Ovary (tissue), 3 donors: ENCODE measurements around the gene GPR35.

ENCODE experiments used
- EP300 ChIP-seq: sonication (generic); formaldehyde crosslinking; IDR thresholded peaks from one replicate; pipeline ENCODE4 v1.6.1; 2017; ENCODE audit warnings: antibody characterized with exemption
- TF ChIP-seq, protein P1 (sequence below), 3 donors: fragments of 450-650 bp in 2 of 3; fragments of 200-600 bp in 1 of 3; IDR thresholded peaks; one replicate each; pipeline versions ENCODE4 v1.5.1 to v1.8.0; 2016 to 2022; ENCODE audit warnings: antibody characterized with exemption in 3 of 3, mild to moderate bottlenecking in 1 of 3
- donor health status: DM: no; HTN: no; CAD: no.

DNA sequence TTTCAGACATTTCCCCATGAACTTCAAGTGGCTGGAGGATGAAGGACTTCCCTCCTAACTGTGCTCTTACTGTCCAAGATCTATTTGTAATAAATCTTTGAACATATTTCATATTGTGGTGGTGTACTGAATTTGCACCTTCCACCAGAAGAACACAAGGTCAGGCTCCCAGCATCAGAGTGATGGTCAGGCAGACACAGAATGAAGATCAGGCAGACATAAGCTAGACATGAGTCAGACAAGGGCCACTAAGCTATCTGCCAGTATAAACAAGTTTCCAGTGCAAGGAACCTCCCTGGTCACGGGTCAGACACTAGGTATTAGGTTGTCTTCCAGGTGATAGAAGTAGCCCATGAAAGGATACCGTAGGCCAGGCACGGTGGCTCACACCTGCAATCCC, 37.4 kb downstream of the GPR35 start:
- TF ChIP-seq, protein P1, sequence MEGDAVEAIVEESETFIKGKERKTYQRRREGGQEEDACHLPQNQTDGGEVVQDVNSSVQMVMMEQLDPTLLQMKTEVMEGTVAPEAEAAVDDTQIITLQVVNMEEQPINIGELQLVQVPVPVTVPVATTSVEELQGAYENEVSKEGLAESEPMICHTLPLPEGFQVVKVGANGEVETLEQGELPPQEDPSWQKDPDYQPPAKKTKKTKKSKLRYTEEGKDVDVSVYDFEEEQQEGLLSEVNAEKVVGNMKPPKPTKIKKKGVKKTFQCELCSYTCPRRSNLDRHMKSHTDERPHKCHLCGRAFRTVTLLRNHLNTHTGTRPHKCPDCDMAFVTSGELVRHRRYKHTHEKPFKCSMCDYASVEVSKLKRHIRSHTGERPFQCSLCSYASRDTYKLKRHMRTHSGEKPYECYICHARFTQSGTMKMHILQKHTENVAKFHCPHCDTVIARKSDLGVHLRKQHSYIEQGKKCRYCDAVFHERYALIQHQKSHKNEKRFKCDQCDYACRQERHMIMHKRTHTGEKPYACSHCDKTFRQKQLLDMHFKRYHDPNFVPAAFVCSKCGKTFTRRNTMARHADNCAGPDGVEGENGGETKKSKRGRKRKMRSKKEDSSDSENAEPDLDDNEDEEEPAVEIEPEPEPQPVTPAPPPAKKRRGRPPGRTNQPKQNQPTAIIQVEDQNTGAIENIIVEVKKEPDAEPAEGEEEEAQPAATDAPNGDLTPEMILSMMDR (IDR thresholded peaks at IDR 0.05) = no peak
- TF ChIP-seq EP300 = no peak
